HG02938 (cell line): ENCODE data around the gene MYOZ2.
"Not testable (repeated sequence)": the region's sequence is repeated elsewhere in the genome, so short reads cannot be mapped to it uniquely, and the experiment has no call there.

Source experiments
- ATAC-seq: cut with Tn5 transposase; IDR thresholded peaks from one replicate; pipeline ENCODE4 v1.9.1; 2021; ENCODE audit warnings: mild to moderate bottlenecking, moderate library complexity; ENCODE audit not compliant: unreplicated experiment

MYOZ2 gene

GRCh38 chr4:119125931-119126330 lies 9.7 kb upstream of the MYOZ2 start:
- ATAC-seq, result no peak

DNA sequence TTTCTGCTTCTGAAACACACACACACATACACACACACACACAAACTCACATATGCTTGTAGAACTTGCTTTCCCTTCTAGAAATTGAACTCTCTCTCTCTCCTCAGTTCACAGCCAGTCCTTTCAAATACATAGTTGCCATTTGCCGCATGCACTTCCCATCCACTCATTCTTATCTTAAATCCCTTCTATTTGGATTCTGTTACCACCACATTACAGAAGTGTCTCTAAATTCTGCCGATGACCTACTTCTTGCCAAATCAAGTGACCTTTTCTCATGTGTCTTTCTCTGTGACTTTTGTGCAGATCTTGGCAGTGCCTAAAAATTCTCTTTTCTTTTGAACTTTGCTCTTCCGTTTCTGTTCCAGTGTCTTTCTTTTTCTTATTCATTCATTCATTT lies 7.5 kb upstream of the MYOZ2 start:
- no peak for ATAC-seq

GRCh38 chr4:119130365-119131065 lies 5.1 kb upstream of the MYOZ2 start:
- no peak for ATAC-seq

DNA sequence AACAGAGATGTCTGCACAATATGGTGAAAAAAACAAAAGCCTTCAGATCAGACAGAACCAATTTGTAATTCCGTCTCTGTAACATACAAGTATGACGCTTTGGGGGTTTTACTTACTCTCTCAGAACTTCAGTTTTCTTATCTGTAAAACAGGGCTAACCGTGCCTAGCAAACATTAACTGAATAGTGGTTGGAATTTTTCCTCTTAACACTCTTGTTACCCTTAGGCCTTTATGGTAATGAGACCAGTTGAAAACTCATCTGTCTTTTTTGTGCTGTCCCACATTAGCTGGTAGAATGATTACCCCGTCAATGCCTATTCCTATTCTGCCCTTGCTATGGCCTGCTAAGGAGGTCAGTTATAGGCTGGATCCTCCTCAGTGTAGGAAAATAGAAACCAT lies 4.5 kb upstream of the MYOZ2 start:
- no peak for ATAC-seq

DNA sequence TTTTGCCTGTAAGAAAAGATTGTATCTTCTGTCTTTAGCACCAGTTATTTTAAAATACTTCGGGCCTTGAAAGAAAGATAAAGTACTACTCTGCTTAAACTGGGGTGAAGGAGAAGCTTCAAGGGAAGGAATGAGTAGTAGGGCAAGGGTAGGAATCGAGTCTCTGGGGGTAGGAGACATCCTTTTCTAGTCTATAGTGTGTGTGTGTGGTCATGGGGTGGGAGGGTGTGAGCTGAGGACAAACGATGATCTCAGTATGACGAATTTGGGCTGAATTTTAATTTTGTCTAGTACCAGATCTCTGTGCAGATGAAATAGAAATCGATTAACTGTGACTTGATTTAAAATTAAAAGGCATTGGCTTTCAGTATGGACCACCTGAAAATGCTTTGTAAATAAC lies 3.3 kb upstream of the MYOZ2 start:
- ATAC-seq, result no peak

DNA sequence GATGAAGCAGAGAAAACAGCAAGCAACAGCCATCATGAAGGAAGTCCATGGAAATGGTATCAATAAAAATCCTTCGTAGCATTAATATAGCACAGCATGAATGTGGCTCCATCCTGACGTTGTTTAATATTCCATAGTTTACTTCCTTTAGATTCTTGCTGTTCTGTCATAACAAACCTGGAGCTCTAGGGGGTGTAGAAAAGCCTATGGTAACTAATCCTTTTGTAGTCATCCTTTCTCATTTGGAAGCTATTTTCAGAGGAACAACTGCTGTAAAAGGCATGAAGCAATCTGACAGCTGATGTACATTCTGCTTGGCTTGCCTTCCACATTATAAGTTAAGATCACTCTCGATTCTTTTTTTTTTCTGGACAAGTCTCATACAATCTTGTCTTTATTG lies 914 bp downstream of the MYOZ2 start:
- no peak for ATAC-seq

GRCh38 chr4:119138046-119138445 lies 2.4 kb downstream of the MYOZ2 start:
- no peak for ATAC-seq

GRCh38 chr4:119139311-119139710 lies 3.7 kb downstream of the MYOZ2 start:
- no peak for ATAC-seq

DNA sequence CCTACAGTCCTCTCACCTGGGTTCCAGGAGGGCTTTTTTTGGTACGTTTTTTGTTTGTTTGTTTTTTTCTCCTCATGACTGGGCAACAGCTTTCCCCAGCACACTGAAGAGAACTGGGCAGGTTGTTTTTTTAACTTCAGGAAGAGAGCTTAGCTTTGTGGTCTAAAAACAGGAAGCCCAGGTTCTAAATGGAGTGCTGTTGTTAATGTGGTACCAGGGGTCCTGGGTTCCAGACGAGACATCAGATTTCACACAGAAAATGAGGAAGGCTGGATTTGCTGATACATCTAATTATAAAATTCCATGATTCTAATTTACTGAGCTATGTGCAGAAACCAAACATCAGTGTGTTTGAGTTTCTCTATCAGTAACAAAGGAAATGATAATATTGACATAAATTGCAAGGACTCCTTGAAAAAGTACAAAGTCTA lies 4.2 kb downstream of the MYOZ2 start:
- no peak for ATAC-seq

DNA sequence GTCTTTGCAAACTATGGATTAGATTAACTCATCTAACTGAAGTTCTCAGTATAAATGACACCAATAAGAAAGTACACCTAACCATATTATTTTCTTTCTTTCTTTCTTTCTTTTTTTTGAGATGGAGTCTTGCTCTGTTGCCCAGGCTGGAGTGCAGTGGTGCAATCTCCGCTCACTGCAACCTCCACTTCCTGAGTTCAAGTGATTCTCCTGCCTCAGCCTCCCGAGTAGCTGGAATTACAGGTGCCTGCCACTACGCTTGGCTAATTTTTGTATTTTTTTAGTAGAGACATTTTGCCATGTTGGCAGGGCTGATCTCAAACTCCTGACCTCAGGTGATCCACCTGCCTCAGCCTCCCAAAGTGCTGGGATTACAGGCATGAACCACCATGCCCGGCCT lies 5.7 kb downstream of the MYOZ2 start:
- ATAC-seq, result not testable (repeated sequence)

DNA sequence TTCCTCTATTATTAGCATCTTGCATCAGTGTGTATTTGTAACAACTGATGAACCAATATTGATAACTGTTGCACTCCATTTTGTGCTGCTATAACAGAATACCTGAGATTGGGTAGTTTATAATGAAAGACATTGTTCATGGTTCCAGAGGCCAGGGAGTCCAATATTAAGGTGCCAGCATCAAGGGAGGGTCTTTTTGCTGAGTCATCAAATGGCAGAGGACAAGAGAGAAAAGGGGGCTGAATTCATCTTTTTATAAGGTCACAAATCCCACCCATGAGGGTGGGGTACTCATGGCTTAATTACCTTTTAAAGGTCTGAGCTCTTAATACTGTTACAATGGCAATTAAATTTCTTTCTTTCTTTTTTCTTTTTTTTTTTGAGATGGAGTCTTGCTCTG lies 7.2 kb downstream of the MYOZ2 start:
- ATAC-seq, result no peak

DNA sequence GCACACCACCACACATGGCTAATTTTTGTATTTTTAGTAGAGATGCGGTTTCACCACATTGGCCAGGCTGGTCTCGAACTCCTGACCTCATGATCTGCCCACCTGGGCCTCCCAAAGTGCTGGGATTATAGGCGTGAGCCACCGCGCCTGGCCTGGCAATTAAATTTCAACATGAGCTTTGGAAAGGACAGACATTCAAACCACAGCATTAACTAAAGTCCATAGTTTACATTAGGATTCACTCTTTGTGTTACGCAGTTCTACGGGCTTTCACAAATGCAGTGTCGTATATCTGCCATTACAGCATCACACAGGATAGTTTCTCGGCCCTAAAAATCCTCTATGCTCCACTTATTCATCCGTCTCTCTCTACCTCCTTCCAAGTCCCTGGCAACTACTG lies 7.7 kb downstream of the MYOZ2 start:
- not testable (repeated sequence) for ATAC-seq

- no peak for ATAC-seq
These were observed 13.5 kb downstream of the MYOZ2 start for GRCh38 chr4:119149110-119149509.

DNA sequence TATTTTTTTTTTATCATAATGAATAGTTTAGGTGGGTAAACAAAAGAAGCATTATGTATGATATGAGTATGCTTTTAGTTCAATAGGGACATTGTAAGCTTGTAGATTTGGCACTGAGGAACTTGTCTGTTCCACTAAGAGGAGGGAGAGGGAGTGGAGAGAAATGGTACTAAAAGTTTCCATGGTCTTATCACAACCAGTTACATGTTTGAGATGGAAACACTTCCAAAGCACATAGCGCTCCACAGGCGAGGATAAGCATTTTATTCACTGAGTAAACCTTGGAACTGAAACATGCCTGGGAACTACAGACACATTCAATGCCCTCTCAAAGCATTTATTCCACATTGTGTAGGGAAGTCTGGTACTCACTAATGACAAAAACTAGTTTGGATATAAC lies 15.5 kb downstream of the MYOZ2 start:
- no peak for ATAC-seq

GRCh38 chr4:119152741-119153140 lies 17.1 kb downstream of the MYOZ2 start:
- ATAC-seq, result no peak

- ATAC-seq, result no peak
These were observed 26.5 kb downstream of the MYOZ2 start for GRCh38 chr4:119162174-119162573.

- ATAC-seq, result no peak
These were observed 30.1 kb downstream of the MYOZ2 start for GRCh38 chr4:119165767-119166166.

GRCh38 chr4:119170195-119170594 lies 34.6 kb downstream of the MYOZ2 start:
- ATAC-seq, result no peak

DNA sequence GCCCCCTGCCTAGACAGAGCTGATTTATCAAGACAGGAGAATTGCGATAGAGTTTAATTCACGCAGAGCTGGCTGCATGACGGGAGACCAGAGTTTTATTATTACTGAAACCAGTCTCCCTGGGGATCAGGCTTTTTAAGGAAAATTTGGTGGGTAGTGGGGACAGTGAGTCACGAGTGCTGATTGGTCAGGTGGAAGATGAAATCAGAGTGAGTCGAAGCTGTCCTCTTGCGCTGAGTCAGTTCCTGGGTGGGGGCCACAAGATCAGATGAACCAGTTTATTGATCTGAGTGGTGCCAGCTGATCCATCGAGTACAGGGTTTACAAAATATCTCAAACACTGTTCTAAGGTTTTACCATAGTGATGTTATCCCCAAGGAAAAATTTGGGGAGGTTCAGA lies 36.6 kb downstream of the MYOZ2 start:
- no peak for ATAC-seq

GRCh38 chr4:119173729-119174361 lies 38.2 kb downstream of the MYOZ2 start:
- ATAC-seq, result not testable (repeated sequence)

DNA sequence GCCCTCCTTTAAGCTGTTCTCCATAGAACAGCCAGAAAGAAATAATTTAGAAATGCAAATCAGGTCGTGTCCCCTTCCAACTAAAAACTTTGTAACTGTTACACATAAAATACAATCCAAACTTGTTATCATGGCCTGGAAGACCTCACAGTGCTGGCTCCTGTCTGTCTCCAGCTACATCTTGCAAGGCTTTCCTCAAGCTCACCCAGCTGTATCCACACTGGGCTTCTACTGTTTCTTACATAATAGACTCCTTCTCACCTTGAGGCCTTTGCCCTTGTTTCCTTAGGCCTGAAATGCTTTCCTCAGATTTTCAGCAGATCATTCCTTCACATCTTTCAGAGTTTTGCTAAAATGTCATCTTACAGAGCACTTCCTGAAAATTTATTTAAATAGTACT lies 43.4 kb downstream of the MYOZ2 start:
- no peak for ATAC-seq

DNA sequence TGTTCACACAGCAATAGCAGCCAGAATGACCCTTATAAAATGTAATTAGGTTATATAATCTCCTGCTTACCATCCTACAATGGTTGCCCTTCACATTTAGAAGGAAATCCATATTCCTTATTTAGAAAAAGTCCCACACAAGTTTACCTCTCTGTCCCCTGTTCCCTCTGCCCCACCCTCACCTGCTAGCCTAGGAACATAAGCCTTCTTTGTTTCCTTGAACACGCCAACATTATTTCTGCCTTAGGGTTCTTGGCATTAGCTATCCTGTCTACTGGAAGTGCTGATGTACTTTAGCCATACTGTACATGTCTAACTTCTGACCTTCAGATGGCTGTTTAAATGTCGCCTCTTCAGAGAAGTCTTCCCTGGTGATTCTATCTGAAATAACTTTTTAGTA lies 48.5 kb downstream of the MYOZ2 start:
- no peak for ATAC-seq

DNA sequence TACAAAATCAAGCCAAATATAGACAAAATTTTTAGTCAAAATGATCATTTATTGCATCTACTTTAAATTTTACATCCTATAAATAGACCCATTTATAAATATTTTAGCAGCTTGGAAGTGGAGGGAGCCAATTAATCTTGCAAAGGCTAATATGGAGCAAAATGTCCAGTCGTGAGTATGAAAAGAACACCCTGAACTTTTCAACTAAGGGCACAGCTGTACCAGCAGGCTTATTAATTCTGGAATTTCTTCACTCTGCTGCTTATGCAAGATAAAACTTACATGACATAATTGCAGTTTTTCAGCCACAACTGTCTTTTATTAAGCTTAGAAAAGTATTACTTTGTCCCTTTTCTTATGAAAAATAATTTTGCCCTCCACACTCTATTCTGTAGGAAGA lies 54.0 kb downstream of the MYOZ2 start:
- no peak for ATAC-seq
